GM18907 (cell line): ENCODE data around the gene NOC2L.

Experiments
- ATAC-seq: cut with Tn5 transposase; IDR thresholded peaks from one replicate; pipeline ENCODE4 v1.9.1; 2021; ENCODE audit warnings: mild to moderate bottlenecking, moderate library complexity; ENCODE audit not compliant: unreplicated experiment

Gene NOC2L

DNA sequence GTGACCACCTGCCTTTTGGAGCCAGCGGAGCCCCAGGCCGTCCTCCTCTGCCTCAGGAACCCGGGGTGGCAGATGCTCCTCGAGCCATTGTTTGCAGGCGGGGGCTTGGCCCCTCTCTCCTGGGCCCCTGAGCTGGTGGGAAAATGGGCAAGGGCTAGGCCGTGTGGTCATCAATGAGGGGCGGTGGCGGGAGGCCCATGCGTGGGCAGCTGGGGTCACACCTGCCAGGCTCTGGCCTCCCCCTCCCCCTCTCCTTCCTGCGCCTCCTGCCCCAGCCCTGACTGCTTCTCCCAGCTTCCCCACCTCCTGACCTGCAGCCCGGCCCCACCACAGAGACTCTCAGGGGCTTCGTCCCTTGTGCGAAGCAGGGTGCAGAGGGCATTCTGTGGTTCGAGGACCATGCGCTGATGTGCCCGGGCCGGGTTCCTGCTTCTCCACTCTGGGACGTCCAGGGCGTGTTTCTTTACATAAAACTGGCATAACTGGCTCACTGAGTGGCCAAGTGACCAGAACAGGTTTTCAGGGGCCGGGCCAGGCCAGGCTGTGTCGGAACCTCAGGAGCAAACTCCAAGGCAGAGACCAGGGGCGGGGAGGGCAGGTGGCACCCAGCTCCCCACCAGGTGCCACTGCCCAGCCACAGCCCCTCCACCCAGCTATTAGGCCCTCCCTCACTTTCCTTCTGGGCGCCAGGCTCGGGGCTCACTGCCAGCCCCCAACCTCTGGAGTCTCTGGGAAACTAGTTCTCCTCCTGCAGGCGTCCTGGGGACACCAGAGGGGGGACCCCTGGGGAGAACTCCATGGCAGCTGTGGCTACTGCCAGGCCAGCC lies 26.1 kb downstream of the NOC2L start:
- no peak for ATAC-seq

DNA sequence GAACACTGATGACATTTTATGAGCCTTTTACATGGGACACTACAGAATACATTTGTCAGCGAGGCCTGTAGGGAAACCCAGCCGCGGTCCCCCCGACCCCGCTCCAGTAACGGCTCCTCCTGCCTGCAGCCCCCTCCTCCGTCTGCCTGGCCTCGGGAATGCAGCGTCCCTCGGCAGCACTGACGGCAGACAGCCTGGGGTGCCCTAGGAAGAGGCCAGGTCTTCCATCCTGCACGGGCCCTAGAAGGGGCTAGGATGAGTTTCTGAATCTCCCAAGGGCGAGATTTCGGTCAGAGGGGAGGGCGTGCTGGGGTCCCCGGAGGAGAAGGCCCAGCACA lies 26.9 kb downstream of the NOC2L start:
- ATAC-seq = no peak

DNA sequence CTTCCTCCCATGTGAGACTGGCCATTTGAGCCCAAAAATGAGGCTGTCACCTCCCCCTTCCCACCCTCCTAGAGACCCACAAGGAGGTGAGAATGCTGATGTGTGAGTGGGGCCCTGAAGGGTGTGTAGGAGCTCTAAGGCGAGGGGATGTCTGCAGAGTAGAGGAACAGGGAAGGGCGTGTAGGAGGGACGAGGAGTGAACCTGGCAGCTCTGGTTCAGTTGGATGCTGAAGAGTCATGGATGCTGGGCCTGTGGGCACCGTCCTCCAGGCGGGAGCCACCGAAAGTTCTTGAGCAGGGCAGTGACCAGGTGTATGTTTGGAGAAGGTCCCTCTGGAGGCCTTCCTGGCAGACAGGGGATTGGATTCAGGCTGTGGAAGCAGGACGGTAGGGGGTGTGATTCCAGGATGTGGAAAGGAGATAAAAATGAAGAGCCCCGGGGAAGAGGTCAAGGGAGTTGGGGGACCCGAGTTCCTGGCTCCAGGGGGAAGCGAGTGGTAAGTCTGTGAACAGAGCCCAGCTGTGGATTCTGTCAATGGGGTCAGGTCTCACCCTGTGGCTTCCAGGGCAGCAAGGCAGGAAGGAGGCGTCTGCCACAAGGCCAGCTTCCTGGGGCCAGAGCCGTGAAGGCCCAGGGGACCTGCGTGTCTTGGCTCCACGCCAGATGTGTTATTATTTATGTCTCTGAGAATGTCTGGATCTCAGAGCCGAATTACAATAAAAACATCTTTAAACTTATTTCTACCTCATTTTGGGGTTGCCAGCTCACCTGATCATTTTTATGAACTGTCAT lies 27.5 kb downstream of the NOC2L start:
- no peak for ATAC-seq

DNA sequence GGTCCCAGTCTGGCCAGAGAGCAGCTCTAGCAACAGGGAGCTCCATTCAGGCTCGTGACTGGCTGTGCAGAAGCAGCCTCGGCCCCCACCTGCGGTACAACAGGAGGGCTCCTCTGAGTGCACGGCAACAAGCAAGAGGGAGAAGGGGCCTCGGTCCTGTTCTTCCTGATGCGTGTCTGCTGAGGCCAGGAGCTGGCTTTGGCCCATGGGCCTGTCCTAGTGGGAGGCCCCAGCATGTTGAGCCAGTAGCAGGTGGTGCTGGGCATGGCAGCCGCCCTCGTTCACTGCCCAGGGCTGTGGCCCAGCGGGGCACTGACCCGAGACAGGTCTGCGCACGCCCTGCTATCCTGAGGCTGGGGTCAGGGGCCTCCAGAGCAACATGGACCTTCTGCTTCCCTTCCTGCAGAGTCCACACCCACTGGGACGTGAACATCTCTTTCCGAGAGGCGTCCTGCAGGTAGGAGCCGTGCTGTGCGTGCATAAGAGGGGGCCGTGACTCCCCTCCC lies 28.4 kb downstream of the NOC2L start:
- no peak for ATAC-seq

DNA sequence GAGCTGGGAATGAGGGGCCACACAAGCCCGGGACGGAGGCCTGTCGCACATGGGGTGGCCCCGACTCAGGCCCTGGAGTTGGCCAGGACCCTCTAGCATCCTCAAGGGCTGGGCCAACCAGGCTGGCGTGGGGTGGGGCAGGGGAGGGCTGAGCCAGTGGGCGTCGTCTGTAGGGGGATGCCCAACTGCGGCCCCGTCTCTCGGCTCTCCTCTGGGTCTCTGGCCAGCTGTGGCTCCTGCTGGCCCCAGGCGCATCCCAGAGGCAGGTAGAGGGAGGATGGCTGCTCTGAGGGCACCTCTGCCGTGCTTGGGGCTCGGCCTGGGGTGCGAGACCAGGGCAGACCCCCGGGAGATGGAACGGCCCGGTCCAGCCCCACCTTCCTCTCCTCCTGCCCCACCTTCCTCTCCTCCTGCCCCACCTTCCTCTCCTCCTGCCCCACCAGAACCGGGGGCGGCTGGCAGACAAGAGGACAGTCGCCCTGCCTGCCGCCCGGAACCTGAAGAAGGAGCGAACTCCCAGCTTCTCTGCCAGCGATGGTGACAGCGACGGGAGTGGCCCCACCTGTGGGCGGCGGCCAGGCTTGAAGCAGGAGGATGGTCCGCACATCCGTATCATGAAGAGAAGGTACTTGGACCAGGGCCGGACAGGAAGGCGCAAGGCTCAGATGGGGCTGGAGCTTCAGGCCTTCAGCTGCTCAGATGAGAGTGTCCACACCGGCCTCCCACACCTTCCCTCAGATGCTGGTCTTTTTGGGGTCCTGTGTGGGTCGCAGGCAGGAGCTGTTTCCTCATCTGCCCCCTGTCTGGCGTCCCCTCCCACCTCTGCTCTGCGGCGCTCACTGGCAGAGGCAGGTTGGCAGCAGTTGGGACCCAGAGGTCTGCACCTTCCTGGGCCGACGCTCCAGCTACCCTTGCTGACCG lies 29.1 kb downstream of the NOC2L start:
- no peak for ATAC-seq

DNA sequence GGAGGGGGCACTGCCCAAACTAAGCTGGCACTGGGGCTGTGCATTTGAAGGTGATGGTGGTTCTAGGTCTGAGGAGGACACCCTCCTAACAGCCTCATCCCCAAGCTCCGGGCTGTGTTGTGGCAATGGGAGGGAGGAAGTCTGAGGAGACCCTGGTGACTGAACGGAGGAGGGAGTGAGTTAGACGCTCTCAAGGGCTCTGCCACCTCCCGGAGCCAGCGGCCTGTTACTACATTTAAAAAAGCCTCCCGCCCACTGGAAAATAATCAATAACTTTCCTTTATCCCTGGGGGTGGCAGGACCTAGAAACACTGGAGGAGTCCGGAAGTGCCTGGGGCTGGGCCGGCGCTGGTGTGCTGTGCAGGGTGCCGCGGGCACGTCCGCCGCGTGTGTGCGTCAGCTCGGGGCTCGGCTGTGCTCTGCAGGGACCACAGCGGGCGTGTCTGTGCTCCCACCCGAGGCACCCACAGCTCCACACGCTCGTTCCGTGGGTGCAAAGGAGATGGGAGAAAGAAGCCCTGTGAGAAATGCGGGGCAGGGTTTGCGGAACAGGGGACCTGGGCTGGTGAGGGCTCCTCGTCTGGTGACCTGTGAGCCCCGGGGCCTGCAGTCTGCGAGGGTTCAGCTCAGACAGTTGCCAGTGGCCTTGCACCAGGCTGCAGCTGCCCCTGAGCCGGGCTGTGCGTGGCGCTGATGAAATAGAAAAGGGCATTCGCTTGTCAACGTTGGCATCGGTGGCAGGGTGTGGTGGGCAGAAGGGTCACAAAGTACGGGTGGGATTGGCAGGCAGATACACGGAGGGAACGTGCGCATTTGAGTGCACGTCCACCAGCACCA lies 30.0 kb downstream of the NOC2L start:
- ATAC-seq = no peak

DNA sequence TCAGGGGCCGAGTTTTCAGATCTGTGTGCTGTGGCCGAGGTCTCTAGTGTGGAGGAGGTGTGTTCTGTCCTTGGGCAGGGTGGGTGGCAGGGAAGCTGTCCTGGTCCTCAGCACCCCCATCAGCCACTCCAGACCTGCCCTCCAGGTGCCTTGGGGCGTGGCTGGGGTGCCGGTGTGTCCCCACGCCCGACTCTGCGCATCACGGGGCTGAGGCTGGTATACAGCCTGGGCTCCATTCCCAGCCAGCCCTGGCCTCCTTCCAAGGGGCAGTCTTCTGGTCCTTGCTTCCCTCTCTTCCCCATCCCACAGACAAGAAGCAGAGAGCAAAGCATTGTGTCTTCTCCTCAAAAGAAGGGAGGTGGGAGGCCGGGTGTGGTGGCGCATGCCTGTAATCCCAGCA lies 31.3 kb downstream of the NOC2L start:
- ATAC-seq = no peak

DNA sequence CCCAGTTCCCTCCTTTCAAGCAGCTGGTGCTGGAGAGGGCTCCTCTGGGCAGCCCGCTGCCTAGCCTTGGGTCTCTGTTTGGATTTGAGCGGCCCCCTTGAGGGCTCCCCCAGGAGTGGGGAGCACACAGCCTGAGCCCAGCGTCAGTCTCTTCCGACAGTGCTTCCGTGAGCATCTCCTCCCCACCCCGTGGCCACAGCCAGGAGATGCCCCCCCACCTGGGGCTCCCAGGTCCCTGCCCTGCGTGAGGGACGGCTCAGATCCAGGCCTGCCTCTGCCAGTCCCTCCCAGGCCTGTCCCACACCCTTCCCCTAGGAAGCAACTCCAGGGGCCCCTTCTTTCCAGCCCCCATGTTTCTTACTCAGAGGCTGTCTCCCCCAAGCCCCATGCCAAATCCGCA lies 31.8 kb downstream of the NOC2L start:
- ATAC-seq = no peak

DNA sequence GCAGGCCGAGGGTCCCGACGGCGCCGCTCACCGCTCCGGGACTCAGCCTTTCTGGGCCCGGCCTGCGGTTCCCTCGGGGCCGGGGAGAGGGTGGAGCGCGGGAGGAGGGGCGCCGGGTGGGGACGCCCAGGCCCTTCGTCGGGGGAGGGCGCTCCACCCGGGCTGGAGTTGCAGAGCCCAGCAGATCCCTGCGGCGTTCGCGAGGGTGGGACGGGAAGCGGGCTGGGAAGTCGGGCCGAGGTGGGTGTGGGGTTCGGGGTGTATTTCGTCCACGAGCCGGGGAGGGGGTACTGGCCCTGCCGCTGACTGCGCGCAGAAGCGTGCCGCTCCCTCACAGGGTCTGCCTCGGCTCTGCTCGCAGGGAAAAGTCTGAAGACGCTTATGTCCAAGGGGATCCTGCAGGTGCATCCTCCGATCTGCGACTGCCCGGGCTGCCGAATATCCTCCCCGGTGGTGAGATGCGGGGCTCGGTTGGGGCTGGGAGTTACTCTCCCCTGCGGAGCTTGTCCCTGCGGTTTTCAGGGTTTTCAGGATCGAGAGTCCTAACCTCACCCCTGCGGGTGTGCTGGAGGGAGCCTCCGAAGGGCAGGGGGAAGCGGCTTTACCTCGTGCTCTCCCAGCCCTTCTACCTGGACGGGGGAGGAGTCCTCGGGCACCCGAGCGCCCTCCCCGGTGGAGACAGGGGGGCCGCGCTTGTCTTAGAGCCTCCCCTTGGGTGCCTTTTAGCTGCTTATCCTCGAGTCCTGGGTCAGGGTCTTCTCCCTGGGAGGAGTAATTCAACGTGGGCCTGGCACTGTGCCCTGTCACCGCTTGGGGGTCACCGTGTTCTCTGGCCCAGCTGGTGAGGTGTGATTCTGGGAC lies 33.3 kb downstream of the NOC2L start:
- no peak for ATAC-seq

DNA sequence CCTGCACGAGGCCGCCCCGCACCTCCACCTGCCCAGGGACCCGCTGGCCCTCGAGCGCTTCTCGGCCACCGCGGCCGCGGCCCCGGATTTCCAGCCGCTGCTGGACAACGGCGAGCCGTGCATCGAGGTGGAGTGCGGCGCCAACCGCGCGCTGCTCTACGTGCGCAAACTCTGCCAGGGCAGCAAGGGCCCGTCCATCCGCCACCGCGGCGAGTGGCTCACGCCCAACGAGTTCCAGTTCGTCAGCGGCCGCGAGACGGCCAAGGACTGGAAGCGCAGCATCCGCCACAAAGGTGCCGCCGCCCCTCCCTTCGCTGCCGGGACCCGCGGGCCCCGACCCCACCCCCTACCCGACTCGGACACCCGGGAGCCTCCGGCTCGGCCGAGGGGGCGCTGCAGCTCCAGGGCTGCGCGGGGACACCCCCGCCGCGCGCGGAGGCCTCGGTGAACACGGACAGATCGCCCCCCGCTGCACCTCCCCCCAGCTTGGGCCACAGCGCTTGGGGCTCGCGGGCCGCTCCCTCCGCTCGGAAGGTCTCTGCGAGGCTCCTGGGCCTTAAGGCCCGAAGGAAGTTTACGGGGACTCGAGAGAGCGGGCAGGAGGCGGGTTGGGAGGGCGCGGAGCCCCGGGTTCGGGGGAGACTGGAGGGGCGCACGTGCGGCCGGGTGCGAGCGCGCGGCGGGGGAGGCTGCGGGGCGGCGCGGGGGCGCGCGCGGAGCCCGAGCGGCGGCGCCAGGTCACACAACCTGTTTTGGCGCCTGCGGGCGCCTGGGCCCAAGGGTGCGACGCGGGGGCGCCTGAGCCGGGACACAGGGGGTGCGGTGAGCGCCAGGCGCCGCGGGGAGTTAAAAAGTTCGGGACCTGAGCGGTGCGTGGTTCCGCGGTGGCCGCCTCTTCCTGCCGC lies 34.1 kb downstream of the NOC2L start:
- ATAC-seq = no peak

DNA sequence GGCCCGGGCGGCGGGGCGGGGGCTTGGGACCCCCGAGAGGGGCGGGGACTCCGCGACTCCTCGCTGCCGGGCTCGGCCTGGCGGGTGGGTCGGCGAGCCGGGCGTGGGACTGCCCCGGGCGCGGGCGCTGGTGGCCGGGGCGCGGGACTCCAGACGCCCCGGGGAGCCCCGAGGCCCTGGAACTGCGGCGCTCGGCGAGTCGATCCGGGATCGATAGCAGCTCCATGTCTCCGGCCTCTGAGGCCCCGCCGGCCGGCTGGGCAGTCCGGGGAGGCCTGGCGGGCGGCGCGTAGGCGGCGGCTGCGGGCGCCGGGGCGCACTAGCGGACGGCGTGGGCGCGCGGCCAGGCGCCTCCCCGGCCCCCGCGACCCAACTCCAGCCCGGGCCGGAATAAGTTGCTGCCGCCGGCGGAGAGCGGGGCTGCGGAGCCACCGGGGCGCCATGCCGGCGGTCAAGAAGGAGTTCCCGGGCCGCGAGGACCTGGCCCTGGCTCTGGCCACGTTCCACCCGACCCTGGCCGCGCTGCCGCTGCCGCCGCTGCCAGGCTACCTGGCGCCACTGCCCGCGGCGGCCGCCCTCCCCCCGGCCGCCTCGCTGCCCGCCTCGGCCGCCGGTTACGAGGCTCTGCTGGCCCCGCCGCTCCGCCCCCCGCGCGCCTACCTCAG lies 34.9 kb downstream of the NOC2L start:
- no peak for ATAC-seq

DNA sequence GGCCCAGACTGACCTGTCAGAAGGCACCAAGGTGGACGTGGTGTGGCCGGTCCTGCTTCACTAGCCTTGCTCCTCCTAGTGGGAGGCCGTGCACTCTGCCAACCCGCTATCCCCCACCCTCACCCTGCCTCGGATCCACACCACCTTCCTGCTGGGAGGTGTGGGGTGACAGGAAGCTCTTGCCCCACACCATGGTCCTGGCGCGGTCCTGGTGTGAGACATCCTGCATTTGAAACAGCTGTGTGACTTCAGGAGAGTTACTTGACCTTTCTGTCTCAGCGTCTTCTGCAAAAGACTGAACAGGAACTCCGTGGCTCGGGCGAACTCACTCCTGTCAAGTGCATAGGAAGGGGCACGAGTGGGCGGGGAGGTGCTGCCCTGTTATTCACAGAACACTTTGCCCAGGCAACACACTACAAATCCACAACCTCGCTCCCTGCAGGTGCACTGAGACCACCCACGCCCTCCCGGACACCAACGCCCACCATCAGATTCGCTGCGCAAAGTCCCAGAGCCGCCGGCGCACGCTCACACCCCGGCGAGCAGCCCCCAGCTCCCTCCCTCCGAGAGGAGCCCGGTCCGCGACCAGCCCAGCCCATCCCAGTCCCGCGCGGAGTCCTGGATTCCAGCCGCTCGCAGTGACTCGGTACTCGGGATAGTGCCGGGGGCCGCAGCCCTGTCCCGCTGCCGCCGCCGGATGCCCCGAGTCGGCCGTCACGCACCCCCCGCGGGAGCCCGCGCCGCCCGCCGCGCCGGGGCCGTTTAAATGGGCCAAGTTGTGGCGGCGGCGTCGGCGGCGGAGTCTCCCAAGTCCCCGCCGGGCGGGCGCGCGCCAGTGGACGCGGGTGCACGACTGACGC lies 35.7 kb downstream of the NOC2L start, which contains the start of gene SAMD11:
Gene SAMD11, plus strand, starts transcription at position 793 of the 860 bp plus-strand sequence. CDS start 509 bp downstream, outside the sequence.
- no peak for ATAC-seq

DNA sequence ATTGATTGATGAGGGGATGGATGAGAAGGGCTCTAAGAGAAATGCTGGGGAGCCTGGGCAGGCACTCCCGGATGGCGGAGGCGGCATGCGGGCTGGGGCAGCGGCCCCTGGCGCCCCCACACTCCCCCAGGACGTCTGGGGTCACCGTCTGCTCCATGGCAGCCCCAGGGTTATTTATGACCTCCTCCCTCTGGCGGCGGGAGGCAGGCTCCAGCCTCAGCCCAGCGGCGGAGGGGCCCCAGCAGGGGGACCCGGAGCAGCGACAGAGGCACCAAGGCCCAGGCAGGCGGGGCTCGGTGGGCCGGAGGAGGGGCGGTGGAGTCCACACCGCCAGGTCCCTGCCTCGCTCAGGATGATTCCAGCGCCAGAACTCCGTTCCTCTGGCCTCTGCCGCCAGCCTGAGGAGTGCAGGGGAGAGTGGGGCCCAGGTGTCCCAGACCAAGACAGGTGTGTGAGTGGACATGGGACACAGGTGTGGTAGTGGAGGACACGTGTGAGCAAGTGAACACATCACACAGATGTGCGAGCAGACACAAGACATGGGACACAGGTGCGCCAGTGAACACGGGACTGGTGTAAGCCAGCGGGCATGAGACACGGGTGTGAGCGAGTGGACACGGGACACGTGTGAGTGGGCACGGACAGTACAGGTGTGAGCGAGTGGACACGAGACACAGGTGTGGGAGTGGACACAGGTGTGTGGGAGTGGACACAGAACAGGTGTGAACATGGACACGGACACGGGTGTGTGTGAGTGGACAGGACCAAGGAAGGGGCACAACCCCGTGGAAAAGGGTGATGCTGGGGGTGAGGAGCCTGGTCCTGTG lies 37.8 kb downstream of the NOC2L start:
- ATAC-seq = no peak

DNA sequence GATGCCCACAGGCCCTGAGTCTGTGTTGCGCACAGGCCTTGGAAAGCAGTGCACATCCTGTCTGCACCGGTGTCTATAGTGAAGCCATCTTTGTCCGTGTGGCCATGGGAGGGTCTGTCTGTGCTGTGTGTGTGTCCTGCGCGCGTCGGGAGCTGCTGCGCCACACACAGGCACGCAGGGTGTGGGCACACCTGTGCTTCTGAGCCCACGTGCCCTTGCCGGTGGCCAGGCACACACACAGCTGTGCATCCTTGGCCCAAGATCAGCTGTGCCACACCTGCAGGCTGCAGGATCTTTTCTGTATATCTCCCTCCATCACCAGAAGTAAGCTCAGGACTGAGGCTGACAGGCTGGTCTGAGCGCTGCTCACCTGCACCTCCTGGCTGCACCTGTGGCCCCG lies 38.5 kb downstream of the NOC2L start:
- ATAC-seq = no peak

DNA sequence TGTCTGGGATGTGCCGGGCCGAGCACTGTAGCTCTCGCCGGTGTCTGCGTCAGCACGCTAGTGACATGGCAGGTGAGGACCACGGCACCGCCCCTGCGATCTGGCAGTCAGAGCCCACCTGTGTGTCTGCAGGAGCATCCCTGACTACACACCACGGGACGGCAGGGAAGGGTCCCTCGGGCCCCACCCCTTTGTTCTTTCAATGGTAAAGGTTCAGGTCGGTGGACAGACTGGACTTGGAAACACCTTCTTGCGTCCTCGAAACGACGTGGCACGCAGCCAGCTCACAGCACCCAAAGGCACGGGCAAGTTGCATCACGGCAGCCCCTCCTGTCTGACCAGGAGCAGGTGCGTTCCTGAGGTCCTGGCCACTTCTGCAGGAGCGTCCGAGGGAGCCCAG lies 39.0 kb downstream of the NOC2L start:
- ATAC-seq = no peak
